T-helper 1 cell treated with Interleukin-12 subunit alpha and Interleukin-12 subunit beta and Interleukin-4 antibody, amounts not matched to agents 30 ng/mL and 1 ng/mL, for 36 hours (primary cell): ENCODE measurements around the gene RACK1. TPM values are rescaled to one million over a fixed set of nuclear protein-coding genes. Genes with fewer than 3 reads are reported as not detected.

Experiments
- total RNA-seq: library from RNA; stranded (reverse); gene quantifications from 2 replicates; pipeline ENCODE4 v1.2.3, GENCODE V29; 2022

The RACK1 gene
- total RNA-seq, 1 donor from 2014 or later = 1,652 TPM

Other genes with a start within 250 kb of the RACK1 start
- gene BTNL9, start 203.6 kb downstream of the RACK1 start, total RNA-seq = not detected in 2 replicates
- not detected in 2 replicates for gene OR2V1, start 112.7 kb downstream of the RACK1 start, total RNA-seq
- gene OR2V2, start 96.3 kb downstream of the RACK1 start, total RNA-seq = not detected in 2 replicates
- 0.32 and 0.56 TPM in 2 replicates for gene TRIM7, start 38.7 kb downstream of the RACK1 start, total RNA-seq
- gene TRIM41, start 20.6 kb downstream of the RACK1 start, total RNA-seq = 33.9 and 34.3 TPM in 2 replicates
- gene TRIM52, start 17.2 kb upstream of the RACK1 start, total RNA-seq = 22.0 and 30.2 TPM in 2 replicates
- not detected in 2 replicates for gene OR4F3, start 123.4 kb upstream of the RACK1 start, total RNA-seq